ENCODE measurements around the gene ZNF594.
"Not testable (repeated sequence)": the region's sequence is repeated elsewhere in the genome, so short reads cannot be mapped to it uniquely, and the experiment has no call there.

The ZNF594 gene

GRCh38 chr17:5200360-5200759 is 8.7 kb upstream of the ZNF594 start:
- DNase-seq: no peak

DNA sequence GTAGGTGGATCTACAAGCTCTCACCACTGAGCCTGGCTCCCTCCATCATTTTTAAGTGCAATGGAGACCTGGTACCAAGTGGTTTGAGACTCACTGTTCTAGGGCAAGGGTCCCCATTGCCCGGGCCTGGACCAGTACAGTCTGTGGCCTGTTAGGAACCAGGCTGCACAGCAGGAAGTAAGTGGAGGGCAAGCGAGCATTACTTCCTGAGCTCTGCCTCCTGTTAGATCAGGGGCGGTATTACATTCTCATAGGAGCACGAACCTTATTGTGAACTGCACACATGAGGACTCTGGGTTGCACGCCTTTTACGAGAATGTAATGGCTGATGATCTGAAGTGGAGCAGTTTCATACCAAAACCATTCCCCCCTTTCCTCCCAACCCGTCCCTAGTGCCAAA is 6.8 kb upstream of the ZNF594 start:
- DNase-seq: no peak

- DNase-seq: no peak
Observed at GRCh38 chr17:5194346-5194745, 2.7 kb upstream of the ZNF594 start.

DNA sequence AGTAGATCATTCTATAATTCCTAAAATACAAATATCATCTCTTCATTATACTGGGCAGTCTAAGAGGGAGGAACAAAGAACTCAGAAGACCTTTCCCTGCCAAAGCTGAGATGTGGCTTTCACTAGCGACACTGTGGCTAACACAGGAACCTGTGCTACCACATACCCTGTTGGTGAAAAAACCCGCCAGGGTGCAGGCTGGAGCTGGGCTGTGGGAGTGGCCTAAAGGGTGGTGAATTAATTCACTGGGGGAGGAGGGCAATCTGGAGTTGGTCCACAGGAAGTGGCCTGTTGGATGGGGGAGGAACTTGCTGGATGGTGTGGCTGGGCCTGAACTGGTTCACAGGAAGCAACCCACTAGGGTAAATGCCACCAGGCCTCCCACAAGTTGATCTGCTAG is 7.4 kb downstream of the ZNF594 start:
- no peak for DNase-seq

DNA sequence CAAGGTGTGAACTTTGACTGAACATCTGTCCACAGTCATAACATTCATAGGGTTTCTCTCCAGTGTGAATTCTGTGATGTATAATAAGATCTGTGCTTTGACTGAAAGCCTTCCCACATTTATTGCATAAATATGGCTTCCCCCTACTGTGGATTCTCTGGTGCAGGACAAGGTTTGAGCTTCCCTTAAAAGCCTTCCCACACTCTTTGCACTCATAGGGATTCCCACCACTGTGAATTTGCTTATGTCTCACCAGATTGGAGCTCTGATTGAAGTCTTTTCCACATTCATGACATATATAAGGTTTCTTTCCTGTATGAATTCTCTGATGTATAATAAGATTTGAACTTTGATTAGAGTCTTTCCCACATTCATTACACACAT is 8.3 kb downstream of the ZNF594 start:
- DNase-seq: no peak

- no peak for DNase-seq
Observed at GRCh38 chr17:5182597-5183409, 8.9 kb downstream of the ZNF594 start.

- DNase-seq: no peak
Observed at GRCh38 chr17:5181509-5182305, 10.0 kb downstream of the ZNF594 start.

- no peak for DNase-seq
Observed at GRCh38 chr17:5179003-5179402, 12.7 kb downstream of the ZNF594 start.

- not testable (repeated sequence) for DNase-seq
Observed at GRCh38 chr17:5175027-5175426, 16.6 kb downstream of the ZNF594 start.

- DNase-seq: not testable (repeated sequence)
Observed at GRCh38 chr17:5165791-5166564, 25.7 kb downstream of the ZNF594 start.

DNA sequence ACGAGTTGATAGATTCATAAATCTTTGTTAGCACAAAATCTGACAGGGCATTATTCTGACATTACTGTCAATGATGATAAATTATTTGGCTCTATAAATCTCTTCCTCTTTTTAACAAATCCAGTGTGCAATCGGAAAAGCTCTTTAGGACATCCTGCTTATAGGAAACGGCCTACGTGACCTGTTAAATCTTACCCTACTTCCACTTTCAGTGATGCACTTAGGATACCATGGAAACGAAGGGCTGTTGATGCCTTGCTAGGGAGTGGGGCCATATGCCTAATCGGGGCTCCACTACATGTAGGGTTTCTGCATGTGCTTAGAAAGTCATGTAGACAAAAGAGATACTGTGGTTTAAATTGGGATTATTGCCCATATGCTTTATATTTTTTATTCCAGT is 27.2 kb downstream of the ZNF594 start:
- DNase-seq: no peak

DNA sequence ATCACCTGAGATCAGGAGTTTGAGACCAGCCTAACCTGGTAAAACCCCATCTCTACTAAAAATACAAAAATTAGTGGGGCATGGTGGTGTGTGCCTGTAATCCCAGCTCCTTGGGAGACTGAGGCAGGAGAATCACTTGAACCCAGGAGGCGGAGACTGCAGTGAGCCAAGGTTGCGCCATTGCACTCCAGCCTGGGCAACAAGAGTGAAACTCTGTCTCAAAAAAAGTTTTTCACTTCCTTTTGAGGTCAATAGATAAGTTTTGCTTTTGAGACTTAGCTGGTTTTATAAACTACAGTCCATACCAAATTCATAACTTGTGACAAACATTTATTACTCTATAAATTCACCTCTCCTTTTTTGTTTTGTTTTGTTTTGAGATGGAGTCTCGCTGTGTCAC is 29.9 kb downstream of the ZNF594 start:
- not testable (repeated sequence) for DNase-seq

GRCh38 chr17:5160702-5161101 is 31.0 kb downstream of the ZNF594 start:
- not testable (repeated sequence) for DNase-seq

- DNase-seq: not testable (repeated sequence)
Observed at GRCh38 chr17:5146122-5146521, 45.5 kb downstream of the ZNF594 start.

- DNase-seq: not testable (repeated sequence)
Observed at GRCh38 chr17:5142877-5143276, 48.8 kb downstream of the ZNF594 start.

DNA sequence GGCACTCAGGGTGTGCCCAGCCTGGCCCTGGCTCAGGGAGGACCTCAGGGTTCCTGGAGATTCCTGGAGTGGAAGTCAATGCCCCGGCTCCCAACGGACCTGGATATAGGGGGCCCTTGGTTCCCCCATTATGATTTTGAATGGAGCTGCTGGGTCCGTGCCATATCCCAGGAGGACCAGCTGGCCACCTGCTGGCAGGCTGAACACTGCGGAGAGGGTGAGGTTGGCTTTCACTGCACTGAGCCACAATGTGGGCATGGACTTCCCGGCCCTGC is 52.3 kb downstream of the ZNF594 start:
- DNase-seq: no peak

- DNase-seq: no peak
Observed at GRCh38 chr17:5138616-5139457, 52.8 kb downstream of the ZNF594 start.

DNA sequence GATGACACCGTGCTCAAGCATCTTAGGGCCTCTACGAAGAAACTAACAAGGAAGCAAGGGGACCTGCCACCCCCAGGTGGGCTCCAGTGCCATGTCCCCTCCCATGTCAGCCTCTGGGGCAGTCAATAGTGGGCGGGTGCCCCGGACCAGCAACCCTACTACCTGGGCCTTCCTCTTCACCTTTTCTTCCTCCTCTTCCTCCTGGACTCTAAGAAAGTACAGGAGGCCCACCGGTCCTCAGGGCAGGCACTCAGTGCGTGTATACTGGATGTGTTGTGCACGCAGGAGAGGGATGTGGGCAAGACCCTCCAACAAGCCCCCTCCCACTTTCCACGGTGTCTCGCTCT is 53.5 kb downstream of the ZNF594 start:
- not testable (repeated sequence) for DNase-seq

GRCh38 chr17:5137511-5138197 is 54.0 kb downstream of the ZNF594 start:
- not testable (repeated sequence) for DNase-seq

DNA sequence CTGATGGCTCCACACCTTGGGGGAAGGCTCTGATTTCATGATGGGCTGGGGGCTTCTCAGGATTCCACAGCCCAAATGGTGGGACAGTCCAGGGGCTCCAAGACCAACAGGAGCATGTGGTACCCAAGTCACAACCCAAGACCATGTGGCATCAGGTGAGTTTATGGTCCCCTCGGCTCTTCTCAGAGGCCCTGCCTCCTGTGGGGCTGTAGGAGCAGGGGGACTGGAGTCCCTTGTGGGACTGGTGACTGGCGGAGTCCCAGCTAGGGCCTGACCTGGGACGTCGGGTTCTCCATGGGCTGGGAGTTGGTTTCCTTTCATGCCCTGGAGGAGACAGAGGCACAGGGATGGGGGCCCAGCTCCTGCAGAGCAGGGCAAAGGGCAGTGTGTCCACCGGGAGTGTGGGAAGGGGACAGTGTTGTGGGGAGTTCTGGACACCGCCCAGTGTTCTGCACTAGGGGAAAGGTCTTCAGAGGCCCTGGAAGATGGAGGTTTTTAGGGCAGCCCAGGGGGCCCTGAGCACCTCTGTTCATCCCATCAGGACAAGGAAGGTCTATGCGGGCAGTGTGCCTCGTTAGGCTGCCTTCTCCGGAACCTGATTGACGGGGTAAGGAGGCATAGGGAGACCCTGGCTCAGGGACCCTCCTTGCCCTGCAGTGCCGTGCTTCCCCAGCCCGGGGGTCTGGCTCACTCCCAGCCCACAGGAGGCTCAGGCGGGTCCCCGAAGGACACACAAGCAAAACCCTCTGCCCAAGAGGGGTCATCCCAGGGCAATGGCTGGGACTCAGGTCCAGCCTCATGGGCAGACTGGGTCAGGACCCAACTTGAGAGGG is 54.9 kb downstream of the ZNF594 start:
- not testable (repeated sequence) for DNase-seq

Measured in stimulated activated CD8-positive, alpha-beta memory T cell treated with anti-CD3 and anti-CD28 coated beads, Interleukin-4, amount 100 ng/mL, for 48 hours (primary cell).